GM19372 (cell line): ENCODE measurements around the gene KCNK2.

Experiments
- ATAC-seq: cut with Tn5 transposase; IDR thresholded peaks from one replicate; pipeline ENCODE4 v1.9.1; 2021; ENCODE audit warnings: mild to moderate bottlenecking, low read depth, moderate library complexity; ENCODE audit not compliant: unreplicated experiment

Gene KCNK2

GRCh38 chr1:215082532-215083382 is at the start of gene KCNK2:
TSS of gene KCNK2 (plus strand) at chr1:215082737. CDS start at chr1:215083386, 649 bp downstream.
- ATAC-seq: no peak

- ATAC-seq: no peak
Measured at GRCh38 chr1:215032911-215033526, 49.5 kb upstream of the KCNK2 start.

DNA sequence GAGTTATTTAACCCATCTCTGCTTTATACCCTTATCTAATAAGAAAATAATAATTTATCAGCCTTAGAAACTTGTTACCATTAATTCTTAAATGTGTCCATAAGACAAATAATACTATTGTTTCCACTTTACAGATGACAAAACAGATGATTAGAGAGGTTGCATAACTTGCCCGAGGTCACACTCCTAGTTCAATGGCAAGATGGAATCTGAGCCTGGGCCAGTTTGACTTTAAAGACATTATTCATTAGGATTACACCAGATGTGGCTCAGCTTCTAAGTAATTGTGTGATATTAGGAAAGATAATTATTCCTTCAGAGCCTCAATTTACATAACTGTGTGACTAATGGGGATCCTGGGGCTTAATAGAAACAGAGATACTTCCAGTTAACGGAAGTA is 42.3 kb upstream of the KCNK2 start:
- ATAC-seq: no peak

DNA sequence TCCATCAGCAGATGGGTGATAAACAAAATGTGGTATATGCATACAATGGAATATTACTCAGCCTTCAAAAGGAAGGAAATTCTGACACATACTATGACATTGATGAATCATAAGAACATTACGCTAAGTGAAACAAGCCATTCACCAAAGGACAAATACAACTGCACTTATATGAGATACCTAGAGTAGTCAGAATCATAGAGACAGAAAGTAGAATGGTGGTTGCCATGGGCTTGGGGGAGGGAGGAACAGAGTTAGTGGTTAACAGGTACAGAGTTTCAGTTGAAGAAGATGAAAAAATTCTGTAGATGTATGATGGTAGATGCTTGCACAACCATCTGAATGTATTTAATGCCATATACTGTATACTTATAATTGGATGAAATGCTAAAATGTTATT is 39.1 kb upstream of the KCNK2 start:
- ATAC-seq: no peak

DNA sequence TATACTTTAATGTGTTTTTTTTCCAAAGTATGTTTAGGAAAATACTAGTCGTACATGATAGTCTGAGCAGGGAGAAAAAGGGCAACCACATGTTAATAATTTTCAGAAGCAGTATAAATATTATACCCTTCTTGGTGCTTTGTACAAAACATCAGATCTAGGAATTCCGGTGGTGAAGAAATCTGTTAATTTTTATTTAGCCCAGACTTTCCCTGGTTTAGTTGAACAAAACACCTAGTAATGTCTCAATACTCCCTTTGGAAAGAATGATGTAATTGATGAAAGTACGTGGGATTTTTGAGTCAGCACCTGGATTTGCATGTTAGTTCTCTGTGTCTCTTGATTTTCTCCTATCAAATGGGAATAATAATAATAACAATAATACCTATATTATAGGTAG is 38.4 kb upstream of the KCNK2 start:
- ATAC-seq: no peak

GRCh38 chr1:215045698-215046308 is 36.7 kb upstream of the KCNK2 start:
- no peak for ATAC-seq

- no peak for ATAC-seq
Measured at GRCh38 chr1:215052256-215053015, 30.1 kb upstream of the KCNK2 start.

DNA sequence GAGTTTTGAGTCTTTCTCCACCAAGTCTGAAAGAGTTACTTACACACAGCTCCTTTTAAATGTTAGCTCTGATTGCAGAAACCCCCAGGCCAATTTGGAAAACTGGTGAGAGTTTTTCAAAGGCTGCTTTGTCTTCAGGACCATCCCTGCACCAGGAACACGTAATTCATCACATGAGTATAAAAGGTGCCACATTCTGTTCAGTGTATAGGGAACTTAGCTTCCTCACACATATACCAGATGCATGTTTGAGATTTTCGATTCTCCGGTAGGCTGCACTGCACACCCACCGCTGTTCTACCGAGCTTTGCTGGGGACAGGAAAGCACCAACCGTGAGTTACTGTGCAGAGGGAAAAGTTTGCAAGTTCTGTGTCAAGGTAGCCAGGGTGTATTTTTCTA is 28.3 kb upstream of the KCNK2 start:
- ATAC-seq: no peak

DNA sequence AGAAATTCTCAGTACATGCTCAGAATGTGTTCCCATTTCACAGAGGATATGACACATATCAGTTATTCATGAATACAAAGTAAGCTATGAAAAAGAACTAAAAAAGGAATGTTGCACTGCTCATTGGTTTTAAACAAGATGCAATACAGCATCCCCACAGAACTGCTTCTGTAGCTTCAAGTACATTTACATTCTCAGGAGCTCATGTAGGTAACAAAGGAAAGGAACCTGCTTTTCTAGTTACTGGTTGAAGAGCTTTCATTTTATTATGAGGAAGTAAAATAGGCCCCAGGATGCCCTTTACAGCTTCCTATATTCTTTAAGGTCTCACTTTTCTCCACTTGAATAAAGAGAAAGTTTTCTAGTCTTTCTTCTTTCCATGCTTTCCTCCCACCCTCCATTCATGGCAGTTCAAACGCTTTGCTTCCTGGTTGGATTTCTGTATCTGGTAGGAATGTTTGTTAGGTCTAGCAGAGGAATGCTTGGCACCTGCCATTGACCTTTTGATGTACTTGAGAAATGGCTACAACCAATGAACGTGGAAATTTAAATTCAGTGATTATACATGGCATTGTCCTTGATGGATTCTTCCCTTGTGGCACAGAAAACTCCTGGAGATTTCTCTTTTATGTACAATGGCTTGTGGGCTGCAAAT is 27.1 kb upstream of the KCNK2 start:
- no peak for ATAC-seq

GRCh38 chr1:215056584-215056983 is 26.0 kb upstream of the KCNK2 start:
- no peak for ATAC-seq

DNA sequence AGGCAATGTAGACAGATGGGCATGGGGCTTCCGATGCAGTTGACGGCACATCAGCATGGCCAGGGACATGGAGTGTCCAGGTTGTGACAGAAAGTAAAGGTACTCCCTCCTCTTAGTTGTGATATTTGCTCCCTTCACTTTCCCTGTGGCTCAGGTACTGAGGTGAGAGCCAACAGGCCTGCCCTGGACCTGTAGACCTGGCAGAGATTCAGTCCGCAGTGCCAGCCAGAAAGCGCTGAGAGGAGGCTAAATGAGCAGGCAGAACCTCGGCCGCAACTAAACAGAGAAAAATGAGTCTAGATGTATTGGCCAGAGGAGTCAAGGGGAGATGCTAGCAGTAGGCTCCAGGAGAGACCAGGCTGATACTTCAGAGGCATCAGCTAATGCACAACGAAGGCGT is 22.6 kb upstream of the KCNK2 start:
- ATAC-seq: no peak

GRCh38 chr1:215064327-215064726 is 18.2 kb upstream of the KCNK2 start:
- ATAC-seq: no peak

DNA sequence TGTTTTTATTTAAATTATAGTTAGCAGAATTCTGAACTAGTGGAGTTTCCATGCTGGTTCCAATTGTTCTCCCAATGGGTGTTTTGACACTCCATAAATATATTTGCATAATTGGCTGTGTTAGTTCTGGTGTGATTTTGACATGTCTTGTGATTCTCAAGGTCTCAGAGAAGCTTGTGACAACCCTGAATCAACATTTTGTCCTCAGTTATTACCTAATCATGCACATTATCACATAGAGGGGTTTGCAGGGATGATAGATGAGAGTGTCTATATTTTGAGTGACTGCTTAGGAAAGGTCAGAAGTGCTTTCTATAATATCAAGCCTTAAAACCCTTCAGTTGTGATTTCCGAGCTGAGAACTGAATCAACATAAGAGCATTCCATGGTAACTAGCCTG is 11.5 kb upstream of the KCNK2 start:
- ATAC-seq: no peak

GRCh38 chr1:215076322-215076721 is 6.2 kb upstream of the KCNK2 start:
- ATAC-seq: no peak

- no peak for ATAC-seq
Measured at GRCh38 chr1:215079456-215079855, 3.1 kb upstream of the KCNK2 start.

DNA sequence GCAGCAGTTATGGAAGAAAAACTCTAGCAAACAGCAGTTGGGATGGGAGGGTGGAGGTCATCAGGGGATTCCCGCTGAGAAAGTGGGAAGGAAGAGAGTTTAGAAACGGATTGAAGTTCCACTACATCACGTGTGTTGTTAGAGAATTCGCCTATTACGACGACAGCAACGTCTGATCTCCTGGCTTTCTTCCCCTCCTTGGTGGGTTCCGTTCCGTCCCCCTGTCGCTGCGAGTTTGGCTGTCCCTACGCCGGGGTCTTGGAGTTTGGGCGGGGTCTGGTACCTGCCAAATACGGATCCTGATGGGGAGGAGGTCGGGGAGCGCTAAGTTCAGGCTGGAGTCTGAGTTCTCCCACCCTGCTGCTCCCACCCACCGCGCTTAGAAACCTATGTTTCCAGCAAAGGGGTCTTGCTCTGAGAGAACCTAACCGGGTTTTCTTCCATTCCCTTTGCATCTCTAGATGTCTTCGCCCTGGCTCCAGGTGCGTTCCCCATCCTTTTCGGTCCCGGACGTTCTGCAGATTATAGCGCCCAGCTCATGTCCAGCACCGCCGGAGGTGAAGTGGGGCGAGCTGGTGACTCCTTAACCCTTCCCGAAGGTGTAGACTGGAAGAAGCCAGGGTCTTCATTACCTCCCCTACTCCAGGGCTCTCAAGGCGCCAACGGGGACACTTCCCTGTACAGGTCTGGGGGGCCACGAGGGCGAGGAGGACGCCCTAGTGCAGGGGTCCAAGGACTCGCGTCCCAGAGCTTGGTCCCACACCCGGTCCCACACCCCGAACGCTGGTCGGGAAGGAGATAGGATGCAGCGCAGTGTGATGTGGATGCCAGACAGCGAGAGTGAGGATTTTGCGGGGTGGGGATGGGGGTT is 641 bp upstream of the KCNK2 start:
- no peak for ATAC-seq

GRCh38 chr1:215083383-215083961 is 935 bp downstream of the KCNK2 start:
- ATAC-seq: no peak

DNA sequence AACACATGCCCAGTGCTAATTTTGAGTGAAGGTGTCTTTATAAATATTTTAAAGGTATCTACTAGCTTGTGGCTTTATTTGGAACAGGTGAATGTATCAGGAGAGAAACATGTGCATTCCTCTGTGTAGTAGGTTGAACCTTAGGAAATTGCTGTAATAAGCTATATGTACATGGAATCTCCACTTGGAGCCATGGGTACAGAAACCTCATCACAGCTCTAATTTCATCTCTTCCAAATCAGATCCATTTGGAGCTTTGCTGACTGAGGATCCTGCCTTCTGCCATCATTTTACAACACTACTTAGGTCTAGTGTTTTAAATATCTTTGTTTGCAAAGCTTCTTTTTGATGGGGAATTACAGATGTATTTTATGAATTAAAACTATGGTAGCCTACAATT is 2.1 kb downstream of the KCNK2 start:
- no peak for ATAC-seq

- ATAC-seq: no peak
Measured at GRCh38 chr1:215087603-215088002, 5.1 kb downstream of the KCNK2 start.
